A549 (cell line): Measurements from ENCODE around the gene SRGAP1.

Source experiments
- CHD2 ChIP-seq: fragments of 150-350 bp; IDR thresholded peaks from 2 replicates; pipeline ENCODE4 v1.6.1; 2014; ENCODE audit warnings: low read length; ENCODE audit not compliant: partially characterized antibody
- CTCF ChIP-seq: fragments of >200 bp; sonication (Bioruptor Twin); formaldehyde crosslinking; IDR thresholded peaks from 3 replicates; pipeline ENCODE4 v1.5.1; 2016
- EP300 ChIP-seq, 2 experiments: fragments of >200 bp; sonication (Bioruptor Twin); formaldehyde crosslinking; IDR thresholded peaks; 2 replicates in 1 of 2; 3 replicates in 1 of 2; pipeline ENCODE4 v1.6.1; 2016 to 2017
- HDAC2 ChIP-seq: fragments of 200-600 bp; sonication (generic); IDR thresholded peaks from 2 replicates; pipeline ENCODE4 v1.6.1; 2016
- HMGXB4 ChIP-seq: fragments of 250-450 bp; sonication (Bioruptor Pico); IDR thresholded peaks from 2 replicates; pipeline ENCODE4 v1.5.0; 2021; ENCODE audit warnings: mild to moderate bottlenecking, moderate library complexity, borderline replicate concordance
- JUNB ChIP-seq: fragments of >200 bp; sonication (Bioruptor Twin); formaldehyde crosslinking; IDR thresholded peaks from 2 replicates; pipeline ENCODE4 v1.6.1; 2016
- KDM1A ChIP-seq: fragments of 200-600 bp; sonication (generic); IDR thresholded peaks from 2 replicates; pipeline ENCODE4 v1.6.1; 2016; ENCODE audit warnings: low read depth, mild to moderate bottlenecking
- NFE2L2 ChIP-seq: fragments of 150-350 bp; conservative IDR thresholded peaks from 2 replicates; pipeline ENCODE4 v1.6.1; 2014; ENCODE audit warnings: low read length
- NR3C1 ChIP-seq: fragments of >200 bp; sonication (Bioruptor Twin); formaldehyde crosslinking; IDR thresholded peaks from 3 replicates; pipeline ENCODE4 v1.6.1; 2017
- POLR2A ChIP-seq: IDR thresholded peaks from 2 replicates; pipeline ENCODE4 v1.6.1; 2012; ENCODE audit warnings: mild to moderate bottlenecking, low read length
- POLR2AphosphoS2 ChIP-seq: conservative IDR thresholded peaks from 2 replicates; pipeline ENCODE4 v1.6.1; 2012; ENCODE audit warnings: low read length, improper control_type of control experiment, inconsistent platforms
- RCOR1 ChIP-seq: fragments of 150-350 bp; IDR thresholded peaks from 2 replicates; pipeline ENCODE4 v1.6.1; 2014; ENCODE audit warnings: antibody characterized with exemption, low read length, low read depth
- REST ChIP-seq: fragments of 200-600 bp; sonication (generic); IDR thresholded peaks from 2 replicates; pipeline ENCODE4 v1.6.1; 2016; ENCODE audit warnings: antibody characterized with exemption, mild to moderate bottlenecking, moderate library complexity
- TFCP2L1 ChIP-seq: fragments of 250-450 bp; sonication (Bioruptor Pico); IDR thresholded peaks from 2 replicates; pipeline ENCODE4 v1.5.0; 2021; ENCODE audit warnings: mild to moderate bottlenecking

GRCh38 chr12:63804746-63805145 lies 39.8 kb upstream of the SRGAP1 start:
- TF ChIP-seq POLR2A (no peak), CTCF (no peak), REST (no peak), KDM1A (no peak), NFE2L2 (no peak), POLR2AphosphoS2 (no peak), RCOR1 (no peak), TFCP2L1 (CRISPR knock-in tag) (no peak), NR3C1 (no peak), HMGXB4 (CRISPR knock-in tag) (no peak), EP300 (IDR thresholded peaks at IDR 0.05) (no peak), HDAC2 (no peak), CHD2 (no peak), JUNB (no peak)
